Astrocyte (in vitro differentiated cells and primary cell): ENCODE data around the gene ZSCAN9. TPM values are rescaled to one million over a fixed set of nuclear protein-coding genes. Genes with fewer than 3 reads are reported as not detected.

Experiments
- DNase-seq: peaks from one replicate; pipeline ENCODE4 v3.0.0-alpha.2; 2010; ENCODE audit warnings: low read depth
- FAIRE-seq: peaks from 2 replicates; lab custom pipeline; 2011; peaks lifted over from hg19 to GRCh38; lab: Jason Lieb, UNC
- H2AFZ ChIP-seq: 2 replicates; pipeline ENCODE4 v1.6.0; 2012; ENCODE audit warnings: low read depth, low read length, inconsistent platforms
- H3K27ac ChIP-seq: 2 replicates; pipeline ENCODE4 v1.5.1; 2011; ENCODE audit warnings: low read depth, low read length, inconsistent platforms
- H3K27me3 ChIP-seq: 2 replicates; pipeline ENCODE4 v1.6.0; 2011; ENCODE audit warnings: low read length, inconsistent platforms; ENCODE audit not compliant: insufficient read depth
- H3K36me3 ChIP-seq: 2 replicates; pipeline ENCODE4 v1.5.1; 2011; ENCODE audit warnings: low read length, inconsistent platforms; ENCODE audit not compliant: insufficient read depth
- H3K4me1 ChIP-seq: 2 replicates; pipeline ENCODE4 v1.5.1; 2011; ENCODE audit warnings: low read length, inconsistent platforms; ENCODE audit not compliant: insufficient read depth
- H3K4me2 ChIP-seq: 2 replicates; pipeline ENCODE4 v1.6.0; 2012; ENCODE audit warnings: low read length, inconsistent platforms
- H3K4me3 ChIP-seq: 2 replicates; pipeline ENCODE4 v1.5.1; 2011; ENCODE audit warnings: low read depth, mild to moderate bottlenecking, low read length, inconsistent platforms; ENCODE audit not compliant: insufficient read depth
- H3K79me2 ChIP-seq: 2 replicates; pipeline ENCODE4 v1.6.0; 2012; ENCODE audit warnings: mild to moderate bottlenecking, low read length, inconsistent platforms; ENCODE audit not compliant: insufficient read depth
- H3K9ac ChIP-seq: 2 replicates; pipeline ENCODE4 v1.6.0; 2012; ENCODE audit warnings: mild to moderate bottlenecking, low read length, inconsistent platforms
- H3K9me3 ChIP-seq: 2 replicates; pipeline ENCODE4 v1.5.1; 2012; ENCODE audit warnings: low read depth, mild to moderate bottlenecking, low read length, inconsistent platforms; ENCODE audit not compliant: insufficient read depth
- H4K20me1 ChIP-seq: 2 replicates; pipeline ENCODE4 v1.6.0; 2012; ENCODE audit warnings: low read length, inconsistent platforms; ENCODE audit not compliant: insufficient read depth
- H3K27ac Mint-ChIP-seq: one replicate; pipeline ENCODE4 v1.8.0; 2021; ENCODE audit warnings: mild to moderate bottlenecking, mixed read lengths; ENCODE audit not compliant: unreplicated experiment
- H3K27me3 Mint-ChIP-seq: one replicate; pipeline ENCODE4 v1.8.0; 2021; ENCODE audit warnings: low read depth, mixed read lengths; ENCODE audit not compliant: unreplicated experiment
- H3K36me3 Mint-ChIP-seq: one replicate; pipeline ENCODE4 v1.8.0; 2021; ENCODE audit warnings: low read depth, mixed read lengths; ENCODE audit not compliant: unreplicated experiment
- H3K4me1 Mint-ChIP-seq: one replicate; pipeline ENCODE4 v1.8.0; 2021; ENCODE audit warnings: low read depth, mixed read lengths; ENCODE audit not compliant: unreplicated experiment
- H3K4me3 Mint-ChIP-seq: one replicate; pipeline ENCODE4 v1.8.0; 2021; ENCODE audit warnings: mild to moderate bottlenecking, moderate library complexity, mixed read lengths; ENCODE audit not compliant: unreplicated experiment
- H3K9me3 Mint-ChIP-seq: one replicate; pipeline ENCODE4 v1.8.0; 2021; ENCODE audit warnings: mild to moderate bottlenecking, mixed read lengths; ENCODE audit not compliant: unreplicated experiment
- EZH2 ChIP-seq: IDR thresholded peaks from 2 replicates; pipeline ENCODE4 v1.6.1; 2012; ENCODE audit warnings: mild to moderate bottlenecking, low read length, inconsistent platforms; ENCODE audit not compliant: insufficient read depth
- total RNA-seq: library from RNA; stranded (reverse); gene quantifications from 2 replicates; pipeline ENCODE4 v1.2.1, GENCODE V29; 2021
- TF ChIP-seq, protein P1 (sequence below): IDR thresholded peaks from 2 replicates; pipeline ENCODE4 v1.5.1; 2011; ENCODE audit warnings: low read depth, mild to moderate bottlenecking, inconsistent platforms, low read length, moderate library complexity; ENCODE audit not compliant: insufficient read depth

The ZSCAN9 gene
- total RNA-seq, 1 donor from 2014 or later: 16.9 TPM

DNA sequence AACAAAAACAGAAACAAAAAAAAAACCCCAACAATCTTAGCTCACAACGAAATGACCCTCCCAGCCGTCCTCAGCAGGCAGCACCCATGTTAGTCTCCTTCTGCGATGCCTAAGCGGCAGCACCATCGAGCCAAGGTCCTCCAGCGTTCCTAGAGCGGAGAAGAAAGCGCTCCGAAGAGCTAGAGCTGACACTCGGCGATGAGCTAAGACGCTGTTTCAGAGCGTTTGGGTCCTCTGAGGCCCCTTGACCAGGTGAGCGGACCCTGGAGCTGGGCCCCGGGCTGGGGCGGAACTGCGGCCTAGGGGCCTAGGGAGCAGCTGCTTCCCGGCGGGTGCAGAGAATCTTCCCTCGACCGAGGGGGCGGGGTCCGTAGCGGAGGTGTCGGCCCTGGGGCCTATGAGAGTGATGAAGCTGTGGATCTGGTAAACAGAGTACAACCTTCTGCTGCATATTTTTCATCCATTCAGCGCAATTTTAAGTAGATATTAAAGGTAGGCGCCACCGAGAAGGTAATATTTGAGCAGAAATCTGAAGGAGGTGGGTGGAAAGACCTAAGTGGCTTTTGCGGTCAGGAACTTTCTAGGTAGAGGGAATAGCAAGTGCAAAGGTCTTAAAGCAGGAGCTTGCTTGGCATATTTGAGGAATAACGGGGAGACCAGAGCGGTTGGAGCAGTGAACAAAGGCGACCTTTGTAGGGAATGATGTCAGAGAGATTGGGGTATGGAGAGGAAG is 42.1 kb downstream of the ZSCAN9 start, which contains the start of gene ZSCAN26:
Gene ZSCAN26 (plus strand): TSS at position 182 of the 733 bp plus-strand sequence. CDS start 4,777 bp downstream, outside the sequence.
- FAIRE-seq (no peak), DNase-seq (peak; percentile 84)
- no peaks in the 10 kb centered on the region for H4K20me1 ChIP-seq
- H3K4me3 ChIP-seq: peak within 1 kb of the TSS; percentile 89
- H3K9ac ChIP-seq: peak within 1 kb of the TSS; percentile 94
- H3K79me2 ChIP-seq: peaks cover 30% of the 10 kb centered on the region
- peaks cover 5% of the 10 kb centered on the region for H3K4me1 Mint-ChIP-seq
- H3K36me3 ChIP-seq: no peaks in the 10 kb centered on the region
- peaks cover 4% of the 10 kb centered on the region for H3K36me3 Mint-ChIP-seq
- TF ChIP-seq, protein P1, sequence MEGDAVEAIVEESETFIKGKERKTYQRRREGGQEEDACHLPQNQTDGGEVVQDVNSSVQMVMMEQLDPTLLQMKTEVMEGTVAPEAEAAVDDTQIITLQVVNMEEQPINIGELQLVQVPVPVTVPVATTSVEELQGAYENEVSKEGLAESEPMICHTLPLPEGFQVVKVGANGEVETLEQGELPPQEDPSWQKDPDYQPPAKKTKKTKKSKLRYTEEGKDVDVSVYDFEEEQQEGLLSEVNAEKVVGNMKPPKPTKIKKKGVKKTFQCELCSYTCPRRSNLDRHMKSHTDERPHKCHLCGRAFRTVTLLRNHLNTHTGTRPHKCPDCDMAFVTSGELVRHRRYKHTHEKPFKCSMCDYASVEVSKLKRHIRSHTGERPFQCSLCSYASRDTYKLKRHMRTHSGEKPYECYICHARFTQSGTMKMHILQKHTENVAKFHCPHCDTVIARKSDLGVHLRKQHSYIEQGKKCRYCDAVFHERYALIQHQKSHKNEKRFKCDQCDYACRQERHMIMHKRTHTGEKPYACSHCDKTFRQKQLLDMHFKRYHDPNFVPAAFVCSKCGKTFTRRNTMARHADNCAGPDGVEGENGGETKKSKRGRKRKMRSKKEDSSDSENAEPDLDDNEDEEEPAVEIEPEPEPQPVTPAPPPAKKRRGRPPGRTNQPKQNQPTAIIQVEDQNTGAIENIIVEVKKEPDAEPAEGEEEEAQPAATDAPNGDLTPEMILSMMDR: no peak
- no peak for TF ChIP-seq EZH2
- no peak within 1 kb of the TSS for H3K4me3 Mint-ChIP-seq
- peak within 1 kb of the TSS; percentile 93 for H3K27ac ChIP-seq
- H3K9me3 ChIP-seq: no peaks in the 10 kb centered on the region
- H3K4me2 ChIP-seq: peak within 1 kb of the TSS; percentile 99
- no peaks in the 10 kb centered on the region for H3K9me3 Mint-ChIP-seq
- H3K27ac Mint-ChIP-seq: no peak within 1 kb of the TSS
- H3K27me3 ChIP-seq: no peaks in the 10 kb centered on the region
- peaks cover 4% of the 10 kb centered on the region for H3K4me1 ChIP-seq
- no peaks in the 10 kb centered on the region for H3K27me3 Mint-ChIP-seq
- H2AFZ ChIP-seq: peak within 1 kb of the TSS; percentile 98

DNA sequence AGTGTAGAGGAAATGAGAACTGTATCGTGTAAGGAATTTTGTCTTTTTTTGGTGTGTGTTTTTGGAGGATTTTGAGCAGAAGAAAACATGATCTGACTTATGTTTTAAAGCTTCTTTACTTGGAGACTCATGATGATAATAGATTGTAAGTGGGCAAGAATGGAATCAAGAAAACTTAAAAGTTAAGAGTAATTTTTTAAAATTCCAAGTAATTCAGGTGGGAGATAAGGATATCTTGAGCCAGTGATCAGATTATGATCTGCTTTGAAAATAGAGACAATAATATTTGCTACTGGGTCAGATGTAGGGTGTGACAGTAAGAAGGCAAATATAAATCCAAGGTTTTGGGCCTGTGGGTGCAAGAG is 42.6 kb downstream of the ZSCAN9 start:
- Mint-ChIP-seq H3K36me3 (peaks cover 9% of the 10 kb centered on the region), H3K4me1 (peaks cover 5% of the 10 kb centered on the region), H3K9me3 (no peaks in the 10 kb centered on the region), H3K27ac (no peak overlapping the region), H3K27me3 (no peaks in the 10 kb centered on the region), H3K4me3 (no peak overlapping the region)
- peak overlapping the region; percentile 94 for H3K9ac ChIP-seq
- H3K4me3 ChIP-seq: peak overlapping the region; percentile 89
- peaks cover 30% of the 10 kb centered on the region for H3K79me2 ChIP-seq
- peak overlapping the region; percentile 93 for H3K27ac ChIP-seq
- H4K20me1 ChIP-seq: no peaks in the 10 kb centered on the region
- peak overlapping the region; percentile 98 for H2AFZ ChIP-seq
- DNase-seq (no peak), FAIRE-seq (no peak)
- peak overlapping the region; percentile 99 for H3K4me2 ChIP-seq
- H3K9me3 ChIP-seq: no peaks in the 10 kb centered on the region
- H3K36me3 ChIP-seq: peaks cover 2% of the 10 kb centered on the region
- H3K27me3 ChIP-seq: no peaks in the 10 kb centered on the region
- TF ChIP-seq EZH2: no peak
- TF ChIP-seq, protein P1: no peak
- H3K4me1 ChIP-seq: peaks cover 4% of the 10 kb centered on the region

DNA sequence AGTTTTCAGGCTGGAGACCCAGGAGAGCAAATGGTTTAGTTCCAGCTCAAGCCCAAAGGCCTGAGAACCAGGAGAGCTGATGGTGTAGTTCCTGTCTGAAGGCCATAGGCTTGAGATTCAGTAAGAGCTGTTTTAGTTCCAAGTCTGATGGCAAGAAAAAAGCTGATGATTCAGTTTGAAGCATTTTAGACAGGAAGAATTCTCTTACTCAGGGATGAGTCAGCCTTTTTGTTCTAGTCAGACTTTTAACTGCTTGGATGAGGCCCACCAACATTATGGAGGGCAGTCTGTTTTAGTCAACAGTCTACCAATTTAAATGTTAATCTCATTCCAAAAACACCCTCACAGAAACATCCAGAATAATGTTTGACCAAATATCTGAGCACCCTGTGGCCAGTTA is 44.4 kb downstream of the ZSCAN9 start:
- Mint-ChIP-seq H3K4me3 (no peak overlapping the region), H3K36me3 (peaks cover 15% of the 10 kb centered on the region), H3K27me3 (no peaks in the 10 kb centered on the region), H3K27ac (peak overlapping the region; percentile 92), H3K4me1 (peaks cover 5% of the 10 kb centered on the region), H3K9me3 (no peaks in the 10 kb centered on the region)
- H4K20me1 ChIP-seq: no peaks in the 10 kb centered on the region
- H3K9me3 ChIP-seq: no peaks in the 10 kb centered on the region
- TF ChIP-seq EZH2: no peak
- H3K79me2 ChIP-seq: peaks cover 30% of the 10 kb centered on the region
- peak overlapping the region; percentile 32 for H3K4me2 ChIP-seq
- no peak overlapping the region for H3K4me3 ChIP-seq
- H3K4me1 ChIP-seq: peaks cover 4% of the 10 kb centered on the region
- H3K36me3 ChIP-seq: peaks cover 5% of the 10 kb centered on the region
- no peak overlapping the region for H3K9ac ChIP-seq
- FAIRE-seq: peak; percentile 17
- H2AFZ ChIP-seq: no peak overlapping the region
- no peaks in the 10 kb centered on the region for H3K27me3 ChIP-seq
- H3K27ac ChIP-seq: peak overlapping the region; percentile 69
- DNase-seq: peak; percentile 90
